HEK293 (cell line): ENCODE measurements around the gene UBA52.

ENCODE experiments used
- CTCF ChIA-PET: fragments of 350-600 bp; formaldehyde crosslinking; extraction: SDS; loops from one replicate; lab custom pipeline; 2021; ENCODE audit warnings: antibody characterized with exemption; lab: Yijun Ruan, JAX
- POLR2A ChIA-PET: fragments of 300-600 bp; formaldehyde crosslinking; extraction: SDS; loops from one replicate; lab custom pipeline; 2020; ENCODE audit warnings: antibody characterized with exemption, inconsistent platforms; lab: Yijun Ruan, JAX
- H3K27ac ChIP-seq: fragments of 200-500 bp; sonication (Bioruptor generic); 2 replicates; pipeline ENCODE4 v1.5.1; 2014; ENCODE audit warnings: low read depth, low read length, control low read depth, inconsistent platforms; ENCODE audit errors: extremely low read depth
- H3K36me3 ChIP-seq, 2 experiments: fragments of 200-500 bp in 1 of 2; sonication (Bioruptor generic) in 1 of 2; 1 replicate in 1 of 2; 2 replicates in 1 of 2; pipeline ENCODE4 v1.5.1; 2014 to 2017; ENCODE audit warnings: inconsistent platforms in 2 of 2, low read length in 2 of 2; ENCODE audit not compliant: control insufficient read depth in 2 of 2, insufficient read depth in 1 of 2
- H3K4me1 ChIP-seq: fragments of 200-500 bp; sonication (Bioruptor generic); 2 replicates; pipeline ENCODE4 v1.5.1; 2014; ENCODE audit warnings: mild to moderate bottlenecking, low read length, inconsistent platforms; ENCODE audit not compliant: control insufficient read depth, insufficient read depth
- H3K4me3 ChIP-seq: 2 replicates; pipeline ENCODE4 v1.5.1; 2011; ENCODE audit warnings: low read depth, mild to moderate bottlenecking, control low read depth, low read length, moderate library complexity
- H3K9me3 ChIP-seq: fragments of 200-500 bp; sonication (Bioruptor generic); 2 replicates; pipeline ENCODE4 v1.5.1; 2014; ENCODE audit warnings: low read depth, low read length, inconsistent platforms; ENCODE audit not compliant: control insufficient read depth, insufficient read depth
- KLF10 ChIP-seq: fragments of 450-650 bp; IDR thresholded peaks from 2 replicates; pipeline ENCODE4 v1.5.1; 2018; ENCODE audit warnings: missing biosample characterization, mild to moderate bottlenecking, missing genetic modification characterization
- PRDM2 ChIP-seq: fragments of 450-650 bp; formaldehyde crosslinking; IDR thresholded peaks from 2 replicates; pipeline ENCODE4 v1.5.1; 2016; ENCODE audit warnings: missing biosample characterization, missing genetic modification characterization, borderline replicate concordance
- ZBTB1 ChIP-seq: fragments of 450-650 bp; formaldehyde crosslinking; IDR thresholded peaks from 2 replicates; pipeline ENCODE4 v1.5.1; 2016; ENCODE audit warnings: missing biosample characterization, missing genetic modification characterization
- ZNF155 ChIP-seq: fragments of 450-650 bp; formaldehyde crosslinking; IDR thresholded peaks from 2 replicates; pipeline ENCODE4 v1.5.1; 2016; ENCODE audit warnings: missing biosample characterization, missing genetic modification characterization
- ZNF174 ChIP-seq: fragments of 450-650 bp; formaldehyde crosslinking; IDR thresholded peaks from 2 replicates; pipeline ENCODE4 v1.5.0; 2017; ENCODE audit warnings: missing biosample characterization, mild to moderate bottlenecking, missing genetic modification characterization
- ZNF214 ChIP-seq: fragments of 450-650 bp; formaldehyde crosslinking; IDR thresholded peaks from 2 replicates; pipeline ENCODE4 v1.5.1; 2017; ENCODE audit warnings: missing biosample characterization, mild to moderate bottlenecking, missing genetic modification characterization, borderline replicate concordance
- ZNF239 ChIP-seq: fragments of 450-650 bp; formaldehyde crosslinking; IDR thresholded peaks from 2 replicates; pipeline ENCODE4 v1.5.1; 2016; ENCODE audit warnings: missing biosample characterization, missing genetic modification characterization
- ZNF341 ChIP-seq: fragments of 450-650 bp; formaldehyde crosslinking; IDR thresholded peaks from 2 replicates; pipeline ENCODE4; 2016; ENCODE audit warnings: low read depth, missing biosample characterization, missing genetic modification characterization
- ZNF560 ChIP-seq: fragments of 450-650 bp; formaldehyde crosslinking; IDR thresholded peaks from 2 replicates; pipeline ENCODE4 v1.5.1; 2017; ENCODE audit warnings: missing biosample characterization, missing genetic modification characterization, borderline replicate concordance
- ZNF600 ChIP-seq: fragments of 450-650 bp; formaldehyde crosslinking; IDR thresholded peaks from 2 replicates; pipeline ENCODE4 v1.5.1; 2016; ENCODE audit warnings: missing biosample characterization, missing genetic modification characterization
- ZNF677 ChIP-seq: fragments of 450-650 bp; IDR thresholded peaks from 2 replicates; pipeline ENCODE4 v1.5.0; 2018; ENCODE audit warnings: missing biosample characterization, mild to moderate bottlenecking, missing genetic modification characterization, moderate library complexity
- ZNF776 ChIP-seq: fragments of 450-650 bp; formaldehyde crosslinking; IDR thresholded peaks from 2 replicates; pipeline ENCODE4 v1.5.0; 2017; ENCODE audit warnings: missing biosample characterization, missing genetic modification characterization, borderline replicate concordance
- ZSCAN4 ChIP-seq: fragments of 450-650 bp; formaldehyde crosslinking; IDR thresholded peaks from 2 replicates; pipeline ENCODE4 v1.5.1; 2017; ENCODE audit warnings: missing biosample characterization, missing genetic modification characterization
- ZSCAN5A ChIP-seq: fragments of 450-650 bp; formaldehyde crosslinking; IDR thresholded peaks from 2 replicates; pipeline ENCODE4 v1.5.1; 2016; ENCODE audit warnings: missing biosample characterization, missing genetic modification characterization
- TF ChIP-seq, protein P1 (sequence below): fragments of 450-650 bp; formaldehyde crosslinking; IDR thresholded peaks from 2 replicates; pipeline ENCODE4; 2016; ENCODE audit warnings: missing biosample characterization, missing genetic modification characterization
- TF ChIP-seq, protein P2 (sequence below): fragments of 450-650 bp; IDR thresholded peaks from 2 replicates; pipeline ENCODE4 v1.5.1; 2018; ENCODE audit warnings: missing biosample characterization, missing genetic modification characterization

The UBA52 gene

GRCh38 chr19:18523841-18524240 lies 47.8 kb upstream of the UBA52 start (continued):
- TF ChIP-seq, protein P1, sequence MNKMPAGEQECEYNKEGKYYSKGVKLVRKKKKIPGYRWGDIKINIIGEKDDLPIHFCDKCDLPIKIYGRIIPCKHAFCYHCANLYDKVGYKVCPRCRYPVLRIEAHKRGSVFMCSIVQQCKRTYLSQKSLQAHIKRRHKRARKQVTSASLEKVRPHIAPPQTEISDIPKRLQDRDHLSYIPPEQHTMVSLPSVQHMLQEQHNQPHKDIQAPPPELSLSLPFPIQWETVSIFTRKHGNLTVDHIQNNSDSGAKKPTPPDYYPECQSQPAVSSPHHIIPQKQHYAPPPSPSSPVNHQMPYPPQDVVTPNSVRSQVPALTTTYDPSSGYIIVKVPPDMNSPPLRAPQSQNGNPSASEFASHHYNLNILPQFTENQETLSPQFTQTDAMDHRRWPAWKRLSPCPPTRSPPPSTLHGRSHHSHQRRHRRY (tag by site-specific recombination), result no peak
- TF ChIP-seq ZNF560 (tag by site-specific recombination) (no peak), KLF10 (tag by site-specific recombination) (no peak)
- TF ChIP-seq, all 188 proteins: peak for 0

DNA sequence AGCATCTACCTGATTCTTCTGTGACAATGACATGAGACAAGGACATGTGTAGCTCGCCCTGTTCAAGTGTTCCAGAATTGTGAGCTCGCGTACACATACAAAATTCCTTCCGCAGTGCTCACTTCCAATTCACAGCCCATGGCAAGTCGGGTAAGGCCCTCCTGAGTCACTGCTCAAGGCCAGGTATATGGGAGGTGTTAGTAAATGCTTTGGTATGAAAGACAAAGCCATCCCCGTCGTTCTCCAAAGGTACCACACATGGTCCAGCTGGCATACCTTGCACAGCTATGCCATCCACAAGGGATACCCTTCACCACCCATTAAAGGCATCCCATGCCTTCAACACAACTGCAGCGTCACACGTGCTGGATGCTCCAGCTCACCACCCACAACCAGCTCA lies 45.3 kb upstream of the UBA52 start:
- H3K4me3 ChIP-seq, result no peak overlapping the region
- H3K36me3 ChIP-seq, result peaks cover 0 to 2% of the 10 kb centered on the region in 2 experiments; a peak in 1 of 3 replicates
- CTCF ChIA-PET, result interaction anchor here (0.5 kb wide), 1 partner anchor 78 kb away, joined by 3 read pairs; no protein-coding TSS in a partner anchor
- H3K27ac ChIP-seq, result no peak overlapping the region
- POLR2A ChIA-PET, result interaction anchor here (0.9 kb wide), 1 partner anchor 245 kb away, joined by 3 read pairs; the partner anchor contains the start of gene JUND
- no peaks in the 10 kb centered on the region for H3K9me3 ChIP-seq
- TF ChIP-seq ZBTB1 (tag by site-specific recombination), result no peak
- no peak for TF ChIP-seq ZNF239 (tag by site-specific recombination)
- no peak for TF ChIP-seq PRDM2 (tag by site-specific recombination)
- TF ChIP-seq ZSCAN4, result no peak
- TF ChIP-seq, protein P2, sequence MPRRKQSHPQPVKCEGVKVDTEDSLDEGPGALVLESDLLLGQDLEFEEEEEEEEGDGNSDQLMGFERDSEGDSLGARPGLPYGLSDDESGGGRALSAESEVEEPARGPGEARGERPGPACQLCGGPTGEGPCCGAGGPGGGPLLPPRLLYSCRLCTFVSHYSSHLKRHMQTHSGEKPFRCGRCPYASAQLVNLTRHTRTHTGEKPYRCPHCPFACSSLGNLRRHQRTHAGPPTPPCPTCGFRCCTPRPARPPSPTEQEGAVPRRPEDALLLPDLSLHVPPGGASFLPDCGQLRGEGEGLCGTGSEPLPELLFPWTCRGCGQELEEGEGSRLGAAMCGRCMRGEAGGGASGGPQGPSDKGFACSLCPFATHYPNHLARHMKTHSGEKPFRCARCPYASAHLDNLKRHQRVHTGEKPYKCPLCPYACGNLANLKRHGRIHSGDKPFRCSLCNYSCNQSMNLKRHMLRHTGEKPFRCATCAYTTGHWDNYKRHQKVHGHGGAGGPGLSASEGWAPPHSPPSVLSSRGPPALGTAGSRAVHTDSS, result no peak
- TF ChIP-seq ZNF174 (tag by site-specific recombination), result no peak
- no peak for TF ChIP-seq ZNF341
- no peak for TF ChIP-seq ZSCAN5A
- no peak for TF ChIP-seq ZNF155 (tag by site-specific recombination)
- no peak for TF ChIP-seq ZNF776
- TF ChIP-seq ZNF677 (tag by site-specific recombination), result no peak
- TF ChIP-seq ZNF600 (tag by site-specific recombination), result no peak
- no peak for TF ChIP-seq ZNF214
- H3K4me1 ChIP-seq, result no peaks in the 10 kb centered on the region
